SK-N-SH treated with all-trans-retinoic acid at 6 μM for 48 hours (cell line): Measurements from ENCODE around the gene SORCS2.

Experiments
- ATAC-seq: fragments of 200-7000 bp; cut with Tn5 transposase; 3 replicates; pipeline ENCODE4 v1.9.1; 2020; ENCODE audit warnings: mild to moderate bottlenecking, moderate library complexity
- ARNTL ChIP-seq: fragments of 450-650 bp; formaldehyde crosslinking; IDR thresholded peaks from 2 replicates; pipeline ENCODE4 v1.5.0; 2020; ENCODE audit warnings: low read depth, mild to moderate bottlenecking, moderate library complexity, borderline replicate concordance
- BACH2 ChIP-seq: fragments of 250-450 bp; sonication (Bioruptor Pico); IDR thresholded peaks from 2 replicates; pipeline ENCODE4 v1.9.0; 2021; ENCODE audit warnings: mild to moderate bottlenecking, borderline replicate concordance
- CSDC2 ChIP-seq: fragments of 250-450 bp; sonication (Bioruptor Pico); IDR thresholded peaks from 2 replicates; pipeline ENCODE4 v1.5.0; 2020; ENCODE audit warnings: mild to moderate bottlenecking, moderate library complexity
- CSRNP3 ChIP-seq: fragments of 250-450 bp; sonication (Bioruptor Pico); IDR thresholded peaks from 2 replicates; pipeline ENCODE4 v1.5.1; 2021; ENCODE audit warnings: mild to moderate bottlenecking, moderate library complexity
- ISL1 ChIP-seq: fragments of 250-450 bp; sonication (Bioruptor Pico); IDR thresholded peaks from 2 replicates; pipeline ENCODE4 v2.1.2; 2022; ENCODE audit warnings: mild to moderate bottlenecking, moderate library complexity
- PATZ1 ChIP-seq: fragments of 250-450 bp; sonication (Bioruptor Pico); IDR thresholded peaks from 2 replicates; pipeline ENCODE4 v1.8.0; 2020; ENCODE audit warnings: mild to moderate bottlenecking, moderate library complexity, borderline replicate concordance
- POU6F1 ChIP-seq: fragments of 250-450 bp; sonication (Bioruptor Pico); IDR thresholded peaks from 2 replicates; pipeline ENCODE4 v1.8.0; 2021; ENCODE audit warnings: low read depth, mild to moderate bottlenecking, moderate library complexity, borderline replicate concordance
- PPARA ChIP-seq: fragments of 250-450 bp; sonication (Bioruptor Pico); IDR thresholded peaks from 2 replicates; pipeline ENCODE4 v1.5.0; 2020; ENCODE audit warnings: mild to moderate bottlenecking, borderline replicate concordance
- SNAI2 ChIP-seq: fragments of 250-450 bp; sonication (Bioruptor Pico); IDR thresholded peaks from 2 replicates; pipeline ENCODE4 v1.5.0; 2020; ENCODE audit warnings: mild to moderate bottlenecking, moderate library complexity
- TCF4 ChIP-seq: fragments of 250-450 bp; sonication (Bioruptor Pico); IDR thresholded peaks from 2 replicates; pipeline ENCODE4 v1.8.0; 2021; ENCODE audit warnings: mild to moderate bottlenecking, moderate library complexity, borderline replicate concordance
- TSHZ2 ChIP-seq: fragments of 250-450 bp; sonication (Bioruptor Pico); IDR thresholded peaks from 2 replicates; pipeline ENCODE4 v1.5.0; 2020; ENCODE audit warnings: mild to moderate bottlenecking, moderate library complexity
- ZC3H10 ChIP-seq: fragments of 250-450 bp; sonication (Bioruptor Pico); IDR thresholded peaks from 2 replicates; pipeline ENCODE4 v1.5.1; 2021; ENCODE audit warnings: mild to moderate bottlenecking, moderate library complexity
- ZNF565 ChIP-seq: fragments of 450-650 bp; formaldehyde crosslinking; conservative IDR thresholded peaks from 2 replicates; pipeline ENCODE4 v1.5.0; 2020; ENCODE audit warnings: low read depth, mild to moderate bottlenecking, moderate library complexity
- ZNF70 ChIP-seq: fragments of 450-650 bp; formaldehyde crosslinking; IDR thresholded peaks from 2 replicates; pipeline ENCODE4 v1.5.0; 2020; ENCODE audit warnings: mild to moderate bottlenecking, moderate library complexity

Gene SORCS2

GRCh38 chr4:7581477-7581876, 389.1 kb downstream of the SORCS2 start (continued):
- no peak for TF ChIP-seq TSHZ2 (CRISPR knock-in tag)
- no peak for TF ChIP-seq ZC3H10 (CRISPR knock-in tag)

- TF ChIP-seq PATZ1 (CRISPR knock-in tag) = no peak
- TF ChIP-seq, all 23 proteins: peak for 0
- ATAC-seq = no peak
These were observed 390.2 kb downstream of the SORCS2 start for GRCh38 chr4:7582313-7583097.

- TF ChIP-seq ISL1 (CRISPR knock-in tag) (no peak), TSHZ2 (CRISPR knock-in tag) (no peak), TCF4 (CRISPR knock-in tag) (no peak), ZC3H10 (CRISPR knock-in tag) (no peak), POU6F1 (CRISPR knock-in tag) (no peak), SNAI2 (CRISPR knock-in tag) (no peak), PPARA (CRISPR knock-in tag) (no peak), ZNF565 (CRISPR knock-in tag) (no peak), ARNTL (no peak), PATZ1 (CRISPR knock-in tag) (no peak), CSDC2 (CRISPR knock-in tag) (no peak), BACH2 (CRISPR knock-in tag) (no peak), ZNF70 (CRISPR knock-in tag) (no peak), CSRNP3 (no peak)
- TF ChIP-seq, all 23 proteins: peak for 0
- no peak for ATAC-seq
These were observed 391.8 kb downstream of the SORCS2 start for GRCh38 chr4:7584098-7584497.
